Activated T-helper 1 cell treated with anti-CD3 and anti-CD28 coated beads, Interleukin-12 subunit alpha, Interleukin-12 subunit beta, Interleukin-2, Interleukin-4 antibody, amounts not matched to agents 30 ng/mL and 10 ng/mL and 1 ng/mL, durations not matched to agents 14 hours and 24 hours and 36 hours (primary cell): Measurements from ENCODE around the gene SEMA4D. TPM values are rescaled to one million over a fixed set of nuclear protein-coding genes. Genes with fewer than 3 reads are reported as not detected.

ENCODE experiments used
- DNase-seq: peaks from one replicate; pipeline ENCODE4 v3.0.0; 2021; ENCODE audit warnings: low spot score
- H3K27ac Mint-ChIP-seq: one replicate; pipeline ENCODE4 v1.8.0; 2021; ENCODE audit warnings: mild to moderate bottlenecking, mixed read lengths
- H3K27me3 Mint-ChIP-seq: one replicate; pipeline ENCODE4 v1.8.0; 2022; ENCODE audit warnings: mild to moderate bottlenecking, moderate library complexity, mixed read lengths; ENCODE audit not compliant: insufficient read depth
- H3K36me3 Mint-ChIP-seq: one replicate; pipeline ENCODE4 v1.8.0; 2021; ENCODE audit warnings: low read depth, mixed read lengths
- H3K4me1 Mint-ChIP-seq: one replicate; pipeline ENCODE4 v1.8.0; 2021; ENCODE audit warnings: low read depth, mixed read lengths
- H3K4me3 Mint-ChIP-seq: one replicate; pipeline ENCODE4 v1.8.0; 2021; ENCODE audit warnings: mild to moderate bottlenecking, moderate library complexity, mixed read lengths
- H3K9me3 Mint-ChIP-seq: one replicate; pipeline ENCODE4 v1.8.0; 2021; ENCODE audit warnings: mixed read lengths
- intact Hi-C: fragments of 100-400 bp; cut with micrococcal nuclease; formaldehyde crosslinking; loops from one replicate; pipeline ENCODE4 v1.15.1; 2024
- total RNA-seq: library from RNA; stranded (reverse); gene quantifications from 2 replicates; pipeline ENCODE4 v1.2.3, GENCODE V29; 2022

The SEMA4D gene
- total RNA-seq, 1 donor from 2014 or later, result 388 TPM

DNA sequence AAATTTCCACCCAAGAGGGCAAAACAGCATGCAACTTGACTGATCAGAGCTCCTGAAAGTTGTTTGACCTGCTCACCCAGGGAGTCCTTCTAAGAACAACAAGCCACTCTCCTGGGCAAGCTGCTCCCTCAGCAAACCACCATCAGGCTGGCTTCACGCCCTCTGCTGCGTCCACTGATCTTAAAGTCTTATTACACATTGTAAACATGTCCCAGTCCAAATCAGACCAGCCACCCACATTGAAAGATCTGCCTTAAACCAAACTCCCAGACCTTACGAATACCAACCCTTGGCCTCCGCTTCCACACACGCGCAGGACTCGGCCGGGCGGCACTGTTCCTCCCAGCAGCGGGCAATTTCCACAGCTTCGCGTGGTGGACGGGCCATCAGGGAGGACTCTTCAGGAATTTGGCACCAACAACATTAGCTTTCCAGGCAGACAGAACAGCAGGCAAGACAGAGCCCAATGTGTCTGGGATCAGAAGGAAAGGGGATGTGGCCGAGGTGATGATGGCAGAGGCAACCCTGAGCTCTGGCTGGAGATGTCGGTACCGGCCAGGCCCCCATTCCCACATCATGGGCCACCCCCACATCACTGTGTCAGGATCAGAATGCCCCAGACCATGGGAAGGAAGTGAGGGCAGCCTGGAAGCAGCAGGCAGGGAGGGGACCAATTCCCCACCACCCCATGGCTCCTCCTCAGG, 56.8 kb downstream of the SEMA4D start:
- peaks cover 82% of the 10 kb centered on the region for H3K4me1 Mint-ChIP-seq
- H3K27me3 Mint-ChIP-seq, result no peaks in the 10 kb centered on the region
- H3K9me3 Mint-ChIP-seq, result no peaks in the 10 kb centered on the region
- H3K36me3 Mint-ChIP-seq, result peaks cover 44% of the 10 kb centered on the region
- H3K4me3 Mint-ChIP-seq, result peak overlapping the region; percentile 61
- DNase-seq, result no peak
- intact Hi-C loops, result loop anchor here (1.0 to 2.0 kb wide), 2 partner anchors 7 to 16 kb away; no protein-coding TSS in a partner anchor
- H3K27ac Mint-ChIP-seq, result peak overlapping the region; percentile 91

DNA sequence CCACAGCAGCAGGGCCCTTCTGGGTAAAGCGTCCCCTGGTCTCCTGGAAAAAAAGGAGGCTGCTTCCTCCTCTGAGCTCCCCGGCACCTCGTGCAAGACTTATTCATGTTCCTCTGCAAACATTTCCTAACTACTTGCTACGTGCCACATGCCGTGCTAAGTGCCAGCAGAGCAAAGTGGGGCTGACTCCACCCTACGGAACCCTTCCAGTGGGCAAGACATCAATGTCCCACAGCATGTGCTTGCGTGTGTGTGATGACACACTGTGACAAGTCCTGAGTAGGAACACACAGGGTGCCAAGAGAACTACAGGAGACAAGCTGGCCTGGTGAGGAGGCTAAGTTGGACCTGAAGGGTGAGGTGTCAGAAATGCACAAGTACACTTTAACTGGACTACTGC, 57.4 kb downstream of the SEMA4D start:
- peaks cover 42% of the 10 kb centered on the region for H3K36me3 Mint-ChIP-seq
- peaks cover 79% of the 10 kb centered on the region for H3K4me1 Mint-ChIP-seq
- H3K27me3 Mint-ChIP-seq, result no peaks in the 10 kb centered on the region
- H3K9me3 Mint-ChIP-seq, result no peaks in the 10 kb centered on the region
- DNase-seq, result no peak
- H3K4me3 Mint-ChIP-seq, result peak overlapping the region; percentile 61
- intact Hi-C loops, result loop anchor here (1.0 to 2.0 kb wide), 2 partner anchors 8 to 16 kb away; no protein-coding TSS in a partner anchor
- peak overlapping the region; percentile 91 for H3K27ac Mint-ChIP-seq

GRCh38 chr9:89440046-89440445, 57.9 kb downstream of the SEMA4D start:
- intact Hi-C loops, result loop anchor here (1.0 to 2.0 kb wide), 2 partner anchors 8 to 17 kb away; no protein-coding TSS in a partner anchor
- peak overlapping the region; percentile 61 for H3K4me3 Mint-ChIP-seq
- peaks cover 78% of the 10 kb centered on the region for H3K4me1 Mint-ChIP-seq
- H3K27ac Mint-ChIP-seq, result peak overlapping the region; percentile 91
- no peaks in the 10 kb centered on the region for H3K27me3 Mint-ChIP-seq
- no peaks in the 10 kb centered on the region for H3K9me3 Mint-ChIP-seq
- peaks cover 41% of the 10 kb centered on the region for H3K36me3 Mint-ChIP-seq
- no peak for DNase-seq

DNA sequence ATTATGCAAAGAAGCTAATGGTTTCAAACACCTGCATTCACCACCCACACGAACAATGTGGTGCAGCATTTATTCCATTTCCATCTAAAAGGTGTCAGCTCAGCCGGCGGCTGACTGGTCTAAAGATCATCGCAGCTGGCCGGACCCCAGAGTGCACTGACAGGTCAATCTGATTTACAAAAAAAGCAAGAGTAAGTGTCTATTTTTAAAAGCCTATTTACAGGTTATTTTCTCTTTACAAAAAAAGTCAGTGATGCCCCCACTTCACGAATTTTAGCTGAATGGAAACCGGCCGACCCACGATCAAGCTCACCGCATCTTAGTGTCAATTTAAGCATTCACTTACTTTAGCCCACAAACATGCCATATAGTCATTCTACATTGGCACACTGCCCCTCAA, 58.3 kb downstream of the SEMA4D start:
- Mint-ChIP-seq H3K36me3 (peaks cover 37% of the 10 kb centered on the region), H3K9me3 (no peaks in the 10 kb centered on the region), H3K27me3 (no peaks in the 10 kb centered on the region), H3K4me1 (peaks cover 75% of the 10 kb centered on the region), H3K27ac (peak overlapping the region; percentile 91), H3K4me3 (no peak overlapping the region)
- intact Hi-C loops, result no loop called here
- no peak for DNase-seq

GRCh38 chr9:89438194-89438593, 59.7 kb downstream of the SEMA4D start:
- no peak for DNase-seq
- intact Hi-C loops, result no loop called here
- H3K4me1 Mint-ChIP-seq, result peaks cover 74% of the 10 kb centered on the region
- peaks cover 34% of the 10 kb centered on the region for H3K36me3 Mint-ChIP-seq
- H3K4me3 Mint-ChIP-seq, result no peak overlapping the region
- peak overlapping the region; percentile 80 for H3K27ac Mint-ChIP-seq
- H3K27me3 Mint-ChIP-seq, result no peaks in the 10 kb centered on the region
- H3K9me3 Mint-ChIP-seq, result no peaks in the 10 kb centered on the region

GRCh38 chr9:89437772-89438171, 60.1 kb downstream of the SEMA4D start:
- peaks cover 78% of the 10 kb centered on the region for H3K4me1 Mint-ChIP-seq
- H3K4me3 Mint-ChIP-seq, result no peak overlapping the region
- H3K9me3 Mint-ChIP-seq, result no peaks in the 10 kb centered on the region
- H3K27me3 Mint-ChIP-seq, result no peaks in the 10 kb centered on the region
- DNase-seq, result no peak
- peaks cover 34% of the 10 kb centered on the region for H3K36me3 Mint-ChIP-seq
- intact Hi-C loops, result loop anchor here (1.0 kb wide), 1 partner anchor 8 kb away; no protein-coding TSS in a partner anchor
- peak overlapping the region; percentile 80 for H3K27ac Mint-ChIP-seq

DNA sequence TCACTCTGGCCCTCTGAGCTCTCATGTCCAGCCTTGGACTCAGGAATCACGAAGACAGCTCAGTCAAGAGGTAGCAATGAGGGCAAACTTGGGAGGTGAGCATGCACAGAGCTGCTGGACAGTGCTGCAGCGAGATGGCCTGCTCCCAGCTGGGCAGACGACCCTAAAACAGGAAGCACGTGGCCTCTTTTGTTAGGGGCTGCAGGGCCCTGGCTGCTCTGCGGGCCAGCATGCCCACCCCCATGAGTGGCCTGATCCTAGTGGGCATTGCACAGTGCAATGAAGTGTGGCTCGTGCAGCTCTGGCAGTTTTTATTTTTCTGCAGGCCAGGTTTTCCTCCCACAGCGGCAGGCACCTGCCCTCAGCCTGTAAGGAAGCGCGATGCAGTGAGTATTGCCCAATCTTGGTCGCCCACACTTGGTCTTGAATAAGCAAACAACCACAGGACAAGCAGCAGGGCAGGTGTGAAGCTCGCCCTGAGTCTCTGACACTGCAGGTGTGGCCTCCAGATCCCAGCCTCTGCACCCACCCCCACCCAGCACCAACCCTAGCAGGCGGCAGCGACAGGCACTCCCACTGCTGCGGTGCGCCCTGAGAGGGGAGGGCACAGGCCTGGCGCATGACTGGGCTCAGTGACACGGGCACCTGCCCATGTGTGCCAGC, 60.8 kb downstream of the SEMA4D start:
- Mint-ChIP-seq H3K4me1 (peaks cover 78% of the 10 kb centered on the region), H3K36me3 (peaks cover 36% of the 10 kb centered on the region), H3K27ac (peak overlapping the region; percentile 80), H3K4me3 (peak overlapping the region; percentile 15), H3K27me3 (no peaks in the 10 kb centered on the region), H3K9me3 (no peaks in the 10 kb centered on the region)
- intact Hi-C loops, result loop anchor here (1.0 kb wide), 1 partner anchor 8 kb away; no protein-coding TSS in a partner anchor
- no peak for DNase-seq

GRCh38 chr9:89436326-89436725, 61.6 kb downstream of the SEMA4D start:
- H3K9me3 Mint-ChIP-seq, result no peaks in the 10 kb centered on the region
- no peaks in the 10 kb centered on the region for H3K27me3 Mint-ChIP-seq
- peaks cover 78% of the 10 kb centered on the region for H3K4me1 Mint-ChIP-seq
- no peak for DNase-seq
- H3K4me3 Mint-ChIP-seq, result no peak overlapping the region
- peaks cover 31% of the 10 kb centered on the region for H3K36me3 Mint-ChIP-seq
- intact Hi-C loops, result no loop called here
- H3K27ac Mint-ChIP-seq, result peak overlapping the region; percentile 52

DNA sequence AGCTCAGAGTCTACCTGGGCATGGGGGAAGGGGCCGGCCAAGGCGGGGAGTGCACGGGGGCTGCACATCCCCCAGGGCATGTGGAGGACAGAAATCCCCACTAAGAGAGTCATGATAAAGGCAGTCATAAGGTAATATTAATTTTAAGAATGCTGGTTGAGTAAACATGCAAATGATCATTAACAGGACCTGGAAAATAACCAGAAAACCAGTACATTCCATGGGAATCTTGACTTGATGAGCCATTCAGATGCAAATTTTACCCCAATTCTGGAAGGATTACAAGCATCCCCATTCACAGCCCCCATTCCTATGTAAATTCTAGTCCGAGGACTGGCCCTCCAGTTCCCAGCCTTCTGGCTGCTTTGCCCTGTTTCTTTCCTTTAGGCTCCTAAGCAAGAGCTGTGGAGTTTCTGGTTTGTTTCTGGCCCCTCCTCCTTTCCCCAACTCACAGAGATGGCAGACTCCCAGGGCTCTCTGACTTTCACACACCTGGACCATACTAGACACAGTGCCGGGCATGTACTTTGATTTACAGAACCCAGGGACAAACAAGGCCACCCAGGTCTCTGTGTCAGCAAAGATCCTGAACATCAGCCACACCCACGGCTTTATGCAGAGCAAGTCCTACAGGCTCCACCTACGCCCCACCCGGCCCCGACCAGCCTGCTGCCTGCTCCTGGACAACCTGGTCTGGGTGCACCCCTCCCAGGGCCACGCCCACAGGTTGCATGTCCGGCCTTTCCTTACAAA, 62.7 kb downstream of the SEMA4D start:
- H3K36me3 Mint-ChIP-seq, result peaks cover 23% of the 10 kb centered on the region
- no peaks in the 10 kb centered on the region for H3K27me3 Mint-ChIP-seq
- peak overlapping the region; percentile 82 for H3K27ac Mint-ChIP-seq
- H3K4me1 Mint-ChIP-seq, result peaks cover 74% of the 10 kb centered on the region
- no peaks in the 10 kb centered on the region for H3K9me3 Mint-ChIP-seq
- DNase-seq, result no peak
- no peak overlapping the region for H3K4me3 Mint-ChIP-seq
- intact Hi-C loops, result no loop called here

DNA sequence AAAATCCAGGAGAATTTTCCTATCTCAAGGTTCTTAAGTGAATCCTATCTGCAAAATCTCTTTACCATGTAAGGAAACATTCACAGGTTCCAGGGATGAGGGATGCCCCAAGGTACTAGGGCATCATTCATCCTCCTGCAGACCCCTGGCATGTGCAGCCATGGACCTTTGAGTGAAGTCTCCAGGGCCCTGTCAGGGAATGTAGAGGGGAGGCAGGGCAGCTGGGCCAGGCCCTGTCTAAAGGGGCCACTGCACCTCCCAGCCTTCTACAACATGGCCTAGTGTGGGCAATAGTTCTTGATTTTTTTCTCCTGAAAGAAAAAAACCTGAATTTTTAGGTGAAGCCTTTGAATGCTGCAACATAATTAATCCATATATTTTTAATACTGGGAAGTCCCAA, 63.3 kb downstream of the SEMA4D start:
- no peaks in the 10 kb centered on the region for H3K9me3 Mint-ChIP-seq
- DNase-seq, result no peak
- no peak overlapping the region for H3K4me3 Mint-ChIP-seq
- peaks cover 20% of the 10 kb centered on the region for H3K36me3 Mint-ChIP-seq
- peaks cover 74% of the 10 kb centered on the region for H3K4me1 Mint-ChIP-seq
- intact Hi-C loops, result no loop called here
- no peaks in the 10 kb centered on the region for H3K27me3 Mint-ChIP-seq
- peak overlapping the region; percentile 61 for H3K27ac Mint-ChIP-seq

- no peak for DNase-seq
- no peaks in the 10 kb centered on the region for H3K9me3 Mint-ChIP-seq
- no peak overlapping the region for H3K27ac Mint-ChIP-seq
- intact Hi-C loops, result no loop called here
- H3K4me1 Mint-ChIP-seq, result peaks cover 75% of the 10 kb centered on the region
- H3K27me3 Mint-ChIP-seq, result no peaks in the 10 kb centered on the region
- H3K4me3 Mint-ChIP-seq, result no peak overlapping the region
- H3K36me3 Mint-ChIP-seq, result peaks cover 20% of the 10 kb centered on the region
Measured at GRCh38 chr9:89433826-89434225, 64.1 kb downstream of the SEMA4D start.

- Mint-ChIP-seq H3K4me1 (peaks cover 80% of the 10 kb centered on the region), H3K27me3 (no peaks in the 10 kb centered on the region), H3K36me3 (peaks cover 25% of the 10 kb centered on the region), H3K4me3 (no peak overlapping the region), H3K27ac (peak overlapping the region; percentile 60), H3K9me3 (no peaks in the 10 kb centered on the region)
- no peak for DNase-seq
- intact Hi-C loops, result no loop called here
Measured at GRCh38 chr9:89432986-89433530, 64.9 kb downstream of the SEMA4D start.
